ENCODE measurements around the gene STPG3. TPM values are rescaled to one million over a fixed set of nuclear protein-coding genes. Genes with fewer than 3 reads are reported as not detected.

Gene STPG3
- total and polyA plus RNA-seq, 2 of the 13 experiments (the other 11 are each of a cell fraction or from before 2014, with no cell fraction given), result not detected

DNA sequence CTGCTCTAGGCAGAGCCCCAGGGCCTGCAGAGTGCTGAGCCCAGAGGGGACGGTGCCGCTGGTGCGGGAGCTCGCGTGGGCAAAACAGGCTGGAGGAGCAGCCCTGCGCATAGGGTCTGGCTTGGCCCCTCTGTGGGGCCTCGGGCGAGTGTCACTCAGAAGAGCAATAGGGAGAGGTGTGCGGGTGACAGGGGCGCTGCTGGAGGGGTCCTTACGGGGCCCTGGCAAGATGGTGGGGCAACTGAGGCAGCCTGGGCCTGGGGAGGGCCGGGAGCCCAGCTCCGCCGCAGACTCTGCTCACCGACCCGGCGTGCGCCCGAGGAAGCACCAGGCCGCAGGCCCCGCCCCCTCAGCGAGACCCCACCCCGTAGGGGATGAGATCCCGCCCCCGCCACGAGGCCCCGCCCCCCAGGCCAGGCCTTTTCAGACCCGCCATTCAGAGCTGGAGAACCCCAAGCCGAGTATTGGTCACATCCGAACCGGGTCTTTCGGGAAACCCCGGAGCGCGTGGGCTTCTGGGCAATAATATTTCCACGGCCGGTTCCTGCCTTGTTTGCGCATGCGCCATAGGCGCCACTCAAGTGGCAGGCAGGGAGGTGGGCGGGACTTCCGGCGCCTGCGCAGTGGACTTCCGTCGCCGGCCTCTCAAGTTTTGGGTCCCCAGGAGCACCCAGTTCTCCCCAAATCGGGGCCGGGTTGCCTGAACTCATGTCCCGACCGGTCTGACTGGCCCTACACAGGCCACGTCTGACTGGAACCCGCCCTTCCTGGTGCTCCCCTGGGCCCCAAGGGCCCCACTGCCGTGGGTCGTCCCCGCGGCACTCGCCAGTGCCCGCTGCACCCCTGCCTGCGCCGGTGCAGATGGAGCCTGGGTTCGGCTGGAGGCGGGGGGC, 27.8 kb upstream of the STPG3 start (continued):
- TF ChIP-seq, protein P1, sequence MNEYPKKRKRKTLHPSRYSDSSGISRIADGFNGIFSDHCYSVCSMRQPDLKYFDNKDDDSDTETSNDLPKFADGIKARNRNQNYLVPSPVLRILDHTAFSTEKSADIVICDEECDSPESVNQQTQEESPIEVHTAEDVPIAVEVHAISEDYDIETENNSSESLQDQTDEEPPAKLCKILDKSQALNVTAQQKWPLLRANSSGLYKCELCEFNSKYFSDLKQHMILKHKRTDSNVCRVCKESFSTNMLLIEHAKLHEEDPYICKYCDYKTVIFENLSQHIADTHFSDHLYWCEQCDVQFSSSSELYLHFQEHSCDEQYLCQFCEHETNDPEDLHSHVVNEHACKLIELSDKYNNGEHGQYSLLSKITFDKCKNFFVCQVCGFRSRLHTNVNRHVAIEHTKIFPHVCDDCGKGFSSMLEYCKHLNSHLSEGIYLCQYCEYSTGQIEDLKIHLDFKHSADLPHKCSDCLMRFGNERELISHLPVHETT (CRISPR knock-in tag; conservative IDR thresholded peaks at IDR 0.05), result no peak; the same call in 1 of the 2 replicates
- TF ChIP-seq HOXA9 (CRISPR knock-in tag; IDR thresholded peaks at IDR 0.05; ENCODE audit: borderline replicate concordance) (no peak), JUNB (CRISPR knock-in tag; IDR thresholded peaks at IDR 0.05; ENCODE audit: borderline replicate concordance) (no peak), JUN (CRISPR knock-in tag; IDR thresholded peaks at IDR 0.05) (no peak), ZNF788 (CRISPR knock-in tag; IDR thresholded peaks at IDR 0.05; ENCODE audit: borderline replicate concordance) (no peak; the same call in 1 of the 2 replicates), ZFP62 (CRISPR knock-in tag; IDR thresholded peaks at IDR 0.05) (no peak), FLYWCH1 (CRISPR knock-in tag; IDR thresholded peaks at IDR 0.05) (no peak), ZNF569 (CRISPR knock-in tag; IDR thresholded peaks at IDR 0.05; ENCODE audit: borderline replicate concordance) (no peak), ATF1 (CRISPR knock-in tag; IDR thresholded peaks at IDR 0.05) (no peak), KLF9 (CRISPR knock-in tag; IDR thresholded peaks at IDR 0.05; ENCODE audit: low read depth) (no peak), HNRNPK (IDR thresholded peaks at IDR 0.05; ENCODE audit: low read depth, low read length, poor library complexity, severe bottlenecking) (no peak), HDAC2 (CRISPR knock-in tag; IDR thresholded peaks at IDR 0.05) (0 out of 2 replicates have a peak, but pooled peaks have one; percentile 7)
- TF ChIP-seq, protein P2, sequence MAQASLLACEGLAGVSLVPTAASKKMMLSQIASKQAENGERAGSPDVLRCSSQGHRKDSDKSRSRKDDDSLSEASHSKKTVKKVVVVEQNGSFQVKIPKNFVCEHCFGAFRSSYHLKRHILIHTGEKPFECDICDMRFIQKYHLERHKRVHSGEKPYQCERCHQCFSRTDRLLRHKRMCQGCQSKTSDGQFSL (CRISPR knock-in tag; IDR thresholded peaks at IDR 0.05), result no peak
- TF ChIP-seq, protein P3, sequence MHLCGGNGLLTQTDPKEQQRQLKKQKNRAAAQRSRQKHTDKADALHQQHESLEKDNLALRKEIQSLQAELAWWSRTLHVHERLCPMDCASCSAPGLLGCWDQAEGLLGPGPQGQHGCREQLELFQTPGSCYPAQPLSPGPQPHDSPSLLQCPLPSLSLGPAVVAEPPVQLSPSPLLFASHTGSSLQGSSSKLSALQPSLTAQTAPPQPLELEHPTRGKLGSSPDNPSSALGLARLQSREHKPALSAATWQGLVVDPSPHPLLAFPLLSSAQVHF (CRISPR knock-in tag; IDR thresholded peaks at IDR 0.05), result 0 out of 2 replicates have a peak, but pooled peaks have one; percentile 75
- TF ChIP-seq, protein P4, sequence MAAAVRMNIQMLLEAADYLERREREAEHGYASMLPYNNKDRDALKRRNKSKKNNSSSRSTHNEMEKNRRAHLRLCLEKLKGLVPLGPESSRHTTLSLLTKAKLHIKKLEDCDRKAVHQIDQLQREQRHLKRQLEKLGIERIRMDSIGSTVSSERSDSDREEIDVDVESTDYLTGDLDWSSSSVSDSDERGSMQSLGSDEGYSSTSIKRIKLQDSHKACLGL (CRISPR knock-in tag; IDR thresholded peaks at IDR 0.05), result peak; percentile 42
- TF ChIP-seq, protein P5, sequence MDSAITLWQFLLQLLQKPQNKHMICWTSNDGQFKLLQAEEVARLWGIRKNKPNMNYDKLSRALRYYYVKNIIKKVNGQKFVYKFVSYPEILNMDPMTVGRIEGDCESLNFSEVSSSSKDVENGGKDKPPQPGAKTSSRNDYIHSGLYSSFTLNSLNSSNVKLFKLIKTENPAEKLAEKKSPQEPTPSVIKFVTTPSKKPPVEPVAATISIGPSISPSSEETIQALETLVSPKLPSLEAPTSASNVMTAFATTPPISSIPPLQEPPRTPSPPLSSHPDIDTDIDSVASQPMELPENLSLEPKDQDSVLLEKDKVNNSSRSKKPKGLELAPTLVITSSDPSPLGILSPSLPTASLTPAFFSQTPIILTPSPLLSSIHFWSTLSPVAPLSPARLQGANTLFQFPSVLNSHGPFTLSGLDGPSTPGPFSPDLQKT (CRISPR knock-in tag; IDR thresholded peaks at IDR 0.05; ENCODE audit: borderline replicate concordance), result no peak
- TF ChIP-seq, protein P6, sequence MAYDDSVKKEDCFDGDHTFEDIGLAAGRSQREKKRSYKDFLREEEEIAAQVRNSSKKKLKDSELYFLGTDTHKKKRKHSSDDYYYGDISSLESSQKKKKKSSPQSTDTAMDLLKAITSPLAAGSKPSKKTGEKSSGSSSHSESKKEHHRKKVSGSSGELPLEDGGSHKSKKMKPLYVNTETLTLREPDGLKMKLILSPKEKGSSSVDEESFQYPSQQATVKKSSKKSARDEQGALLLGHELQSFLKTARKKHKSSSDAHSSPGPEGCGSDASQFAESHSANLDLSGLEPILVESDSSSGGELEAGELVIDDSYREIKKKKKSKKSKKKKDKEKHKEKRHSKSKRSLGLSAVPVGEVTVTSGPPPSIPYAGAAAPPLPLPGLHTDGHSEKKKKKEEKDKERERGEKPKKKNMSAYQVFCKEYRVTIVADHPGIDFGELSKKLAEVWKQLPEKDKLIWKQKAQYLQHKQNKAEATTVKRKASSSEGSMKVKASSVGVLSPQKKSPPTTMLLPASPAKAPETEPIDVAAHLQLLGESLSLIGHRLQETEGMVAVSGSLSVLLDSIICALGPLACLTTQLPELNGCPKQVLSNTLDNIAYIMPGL (CRISPR knock-in tag; IDR thresholded peaks at IDR 0.05; ENCODE audit: borderline replicate concordance in 1 of 2, low read depth in 1 of 2), result no peak; a peak in 1 of 4 replicates
- TF ChIP-seq, protein P7, sequence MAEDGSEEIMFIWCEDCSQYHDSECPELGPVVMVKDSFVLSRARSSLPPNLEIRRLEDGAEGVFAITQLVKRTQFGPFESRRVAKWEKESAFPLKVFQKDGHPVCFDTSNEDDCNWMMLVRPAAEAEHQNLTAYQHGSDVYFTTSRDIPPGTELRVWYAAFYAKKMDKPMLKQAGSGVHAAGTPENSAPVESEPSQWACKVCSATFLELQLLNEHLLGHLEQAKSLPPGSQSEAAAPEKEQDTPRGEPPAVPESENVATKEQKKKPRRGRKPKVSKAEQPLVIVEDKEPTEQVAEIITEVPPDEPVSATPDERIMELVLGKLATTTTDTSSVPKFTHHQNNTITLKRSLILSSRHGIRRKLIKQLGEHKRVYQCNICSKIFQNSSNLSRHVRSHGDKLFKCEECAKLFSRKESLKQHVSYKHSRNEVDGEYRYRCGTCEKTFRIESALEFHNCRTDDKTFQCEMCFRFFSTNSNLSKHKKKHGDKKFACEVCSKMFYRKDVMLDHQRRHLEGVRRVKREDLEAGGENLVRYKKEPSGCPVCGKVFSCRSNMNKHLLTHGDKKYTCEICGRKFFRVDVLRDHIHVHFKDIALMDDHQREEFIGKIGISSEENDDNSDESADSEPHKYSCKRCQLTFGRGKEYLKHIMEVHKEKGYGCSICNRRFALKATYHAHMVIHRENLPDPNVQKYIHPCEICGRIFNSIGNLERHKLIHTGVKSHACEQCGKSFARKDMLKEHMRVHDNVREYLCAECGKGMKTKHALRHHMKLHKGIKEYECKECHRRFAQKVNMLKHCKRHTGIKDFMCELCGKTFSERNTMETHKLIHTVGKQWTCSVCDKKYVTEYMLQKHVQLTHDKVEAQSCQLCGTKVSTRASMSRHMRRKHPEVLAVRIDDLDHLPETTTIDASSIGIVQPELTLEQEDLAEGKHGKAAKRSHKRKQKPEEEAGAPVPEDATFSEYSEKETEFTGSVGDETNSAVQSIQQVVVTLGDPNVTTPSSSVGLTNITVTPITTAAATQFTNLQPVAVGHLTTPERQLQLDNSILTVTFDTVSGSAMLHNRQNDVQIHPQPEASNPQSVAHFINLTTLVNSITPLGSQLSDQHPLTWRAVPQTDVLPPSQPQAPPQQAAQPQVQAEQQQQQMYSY (CRISPR knock-in tag; IDR thresholded peaks at IDR 0.05), result peak; percentile 98

Measured in HepG2 (cell line).